ENCODE measurements around the gene CTDNEP1. TPM values are rescaled to one million over a fixed set of nuclear protein-coding genes. Genes with fewer than 3 reads are reported as not detected.

The CTDNEP1 gene
- polyA plus RNA-seq, 1 of the 3 experiments (the other 2 are of a cell fraction) = 111 TPM

GRCh38 chr17:7238420-7239090, 13.0 kb downstream of the CTDNEP1 start:
- Histone ChIP-seq H3K36me3 (replicated peaks in 1 of 2; ENCODE audit: control insufficient read depth in 1 of 2, insufficient read depth in 2 of 2, low read length in 1 of 2) (peaks cover 30 to 43% of the 10 kb centered on the region in 2 experiments), H3K9ac (peak overlapping the region; percentile 96), H3K27me3 (ENCODE audit: insufficient read depth) (no peaks in the 10 kb centered on the region), H3F3A (replicated peaks; ENCODE audit: insufficient read depth) (peaks cover 54% of the 10 kb centered on the region), H3K9me2 (no peaks in the 10 kb centered on the region), H3K79me2 (ENCODE audit: insufficient read depth) (peaks cover 81% of the 10 kb centered on the region), H2AFZ (ENCODE audit: low read depth) (no peak overlapping the region), H3K27ac (ENCODE audit: low read depth in 2 of 2, low read length in 1 of 2) (peak overlapping the region; percentile 75 to 97), H3K4me1 (ENCODE audit: control insufficient read depth in 1 of 2, insufficient read depth in 2 of 2, low read depth in 1 of 2, low read length in 1 of 2) (peaks cover 36 to 41% of the 10 kb centered on the region in 2 experiments), H3K4me2 (peak overlapping the region; percentile 83), H3K4me3 (ENCODE audit: low read depth in 2 of 2, low read length in 1 of 2) (peak overlapping the region; percentile 88 to 99), H4K20me1 (ENCODE audit: insufficient read depth) (peaks cover 7% of the 10 kb centered on the region; the same call in 1 of the 2 replicates), H3K9me3 (no peaks in the 10 kb centered on the region)
- no peak for TF ChIP-seq CHD2 (IDR thresholded peaks at IDR 0.05; ENCODE audit: low read length, partially characterized antibody)
- no peak for TF ChIP-seq USF1 (IDR thresholded peaks at IDR 0.05; ENCODE audit: borderline replicate concordance, low read depth)
- TF ChIP-seq MEF2A (IDR thresholded peaks at IDR 0.05; ENCODE audit: borderline replicate concordance, low read depth) = no peak
- no peak for TF ChIP-seq IRF3 (IDR thresholded peaks at IDR 0.05; ENCODE audit: low read depth, low read length)
- no peak for TF ChIP-seq FOXM1 (IDR thresholded peaks at IDR 0.05; ENCODE audit: low read depth)
- no peak for TF ChIP-seq USF2 (IDR thresholded peaks at IDR 0.05; ENCODE audit: borderline replicate concordance, low read depth, low read length)
- 0 out of 2 replicates have a peak, but pooled peaks have one; percentile 16 for TF ChIP-seq TAF1 (IDR thresholded peaks at IDR 0.05; ENCODE audit: borderline replicate concordance, low read depth, low read length)
- no peak for DNase-seq
- CTCF ChIA-PET = interaction anchor here (1.0 to 5.6 kb wide), 3 partner anchors 18 to 58 kb away, joined by 3 to 35 read pairs (median 26); partner anchors contain the start of genes ACADVL, DLG4 and SLC2A4
- POLR2A ChIA-PET = interaction anchor here (0.7 to 1.7 kb wide), 3 partner anchors 18 to 54 kb away, joined by 3 to 6 read pairs (median 6); no protein-coding TSS in a partner anchor
- 1% methylated on average over 39 of the region's 39 CpGs for WGBS (ENCODE audit: low lambda C conversion rate)

GRCh38 chr17:7237761-7238419, 13.6 kb downstream of the CTDNEP1 start:
- Histone ChIP-seq H4K20me1 (ENCODE audit: insufficient read depth) (peaks cover 7% of the 10 kb centered on the region; the same call in 1 of the 2 replicates), H3K79me2 (ENCODE audit: insufficient read depth) (peaks cover 83% of the 10 kb centered on the region), H2AFZ (ENCODE audit: low read depth) (no peak overlapping the region), H3K4me2 (peak overlapping the region; percentile 84), H3K9me2 (no peaks in the 10 kb centered on the region), H3K9ac (peak overlapping the region; percentile 81; the same call in 1 of the 2 replicates), H3K27me3 (ENCODE audit: insufficient read depth) (no peaks in the 10 kb centered on the region), H3K36me3 (replicated peaks in 1 of 2; ENCODE audit: control insufficient read depth in 1 of 2, insufficient read depth in 2 of 2, low read length in 1 of 2) (peaks cover 30 to 40% of the 10 kb centered on the region in 2 experiments), H3F3A (replicated peaks; ENCODE audit: insufficient read depth) (peaks cover 54% of the 10 kb centered on the region), H3K9me3 (no peaks in the 10 kb centered on the region), H3K4me3 (ENCODE audit: low read depth in 2 of 2, low read length in 1 of 2) (peak overlapping the region; percentile 88 to 99), H3K27ac (ENCODE audit: low read depth in 2 of 2, low read length in 1 of 2) (peak overlapping the region; percentile 75 to 97), H3K4me1 (ENCODE audit: control insufficient read depth in 1 of 2, insufficient read depth in 2 of 2, low read depth in 1 of 2, low read length in 1 of 2) (peaks cover 36% of the 10 kb centered on the region in 2 experiments)
- DNase-seq = peak; percentile 83
- CTCF ChIA-PET = interaction anchor here (1.1 to 5.6 kb wide), 5 partner anchors 17 to 193 kb away, joined by 3 to 37 read pairs (median 26); partner anchors contain the start of genes ACADVL and DLG4
- WGBS (ENCODE audit: low lambda C conversion rate) = 3% methylated on average over 40 of the region's 73 CpGs
- POLR2A ChIA-PET = interaction anchor here (0.7 to 1.7 kb wide), 3 partner anchors 17 to 55 kb away, joined by 3 to 11 read pairs (median 6); partner anchors contain the start of genes ACADVL and DLG4
- peak; percentile 18; the same call in 1 of the 2 replicates for TF ChIP-seq PBX3 (IDR thresholded peaks at IDR 0.05)
- no peak for TF ChIP-seq USF1 (IDR thresholded peaks at IDR 0.05; ENCODE audit: borderline replicate concordance, low read depth)
- peak; percentile 85 for TF ChIP-seq CHD2 (IDR thresholded peaks at IDR 0.05; ENCODE audit: low read length, partially characterized antibody)
- TF ChIP-seq POLR2AphosphoS5 (IDR thresholded peaks at IDR 0.05; ENCODE audit: low read depth, low read length) = no peak; the same call in none of the 2 replicates
- TF ChIP-seq RAD21 (IDR thresholded peaks at IDR 0.05; ENCODE audit: low read length) = no peak
- peak; percentile 67; the same call in 1 of the 2 replicates for TF ChIP-seq TAF1 (IDR thresholded peaks at IDR 0.05; ENCODE audit: borderline replicate concordance, low read depth, low read length)
- 0 out of 2 replicates have a peak, but pooled peaks have one; percentile 13 for TF ChIP-seq REST (IDR thresholded peaks at IDR 0.05; ENCODE audit: low read depth, low read length)
- TF ChIP-seq MXI1 (IDR thresholded peaks at IDR 0.05; ENCODE audit: low read depth, low read length) = peak; percentile 73
- peak; percentile 51; the same call in 1 of the 2 replicates for TF ChIP-seq SIN3A (IDR thresholded peaks at IDR 0.05; ENCODE audit: borderline replicate concordance, low read depth, low read length)
